ENCODE measurements around the gene UBASH3B.

The UBASH3B gene

GRCh38 chr11:122789907-122790306 is 134.4 kb downstream of the UBASH3B start:
- DNase-seq: no peak

GRCh38 chr11:122791411-122791810 is 135.9 kb downstream of the UBASH3B start:
- no peak for DNase-seq

GRCh38 chr11:122791836-122792235 is 136.3 kb downstream of the UBASH3B start:
- no peak for DNase-seq

- DNase-seq: no peak
These were observed 138.0 kb downstream of the UBASH3B start for GRCh38 chr11:122793515-122793914.

- DNase-seq: no peak
These were observed 139.8 kb downstream of the UBASH3B start for GRCh38 chr11:122795307-122795706.

GRCh38 chr11:122796128-122796717 is 140.7 kb downstream of the UBASH3B start:
- DNase-seq: no peak

GRCh38 chr11:122797651-122798050 is 142.1 kb downstream of the UBASH3B start:
- no peak for DNase-seq

GRCh38 chr11:122799406-122800105 is 144.0 kb downstream of the UBASH3B start:
- no peak for DNase-seq

GRCh38 chr11:122802876-122803275 is 147.4 kb downstream of the UBASH3B start:
- DNase-seq: no peak

GRCh38 chr11:122803306-122803705 is 147.8 kb downstream of the UBASH3B start:
- DNase-seq: no peak

GRCh38 chr11:122803716-122804115 is 148.2 kb downstream of the UBASH3B start:
- DNase-seq: no peak

GRCh38 chr11:122804161-122804560 is 148.6 kb downstream of the UBASH3B start:
- DNase-seq: no peak

GRCh38 chr11:122804796-122805195 is 149.3 kb downstream of the UBASH3B start:
- no peak for DNase-seq

- DNase-seq: no peak
These were observed 152.4 kb downstream of the UBASH3B start for GRCh38 chr11:122807731-122808477.

- DNase-seq: no peak
These were observed 153.0 kb downstream of the UBASH3B start for GRCh38 chr11:122808478-122808869.

- DNase-seq: no peak
These were observed 154.3 kb downstream of the UBASH3B start for GRCh38 chr11:122809866-122810265.

- no peak for DNase-seq
These were observed 156.2 kb downstream of the UBASH3B start for GRCh38 chr11:122811721-122812120.

- DNase-seq: no peak
These were observed 157.1 kb downstream of the UBASH3B start for GRCh38 chr11:122812638-122813037.

GRCh38 chr11:122813176-122813893 is 157.8 kb downstream of the UBASH3B start:
- no peak for DNase-seq

- no peak for DNase-seq
These were observed 158.4 kb downstream of the UBASH3B start for GRCh38 chr11:122813894-122814270.

- no peak for DNase-seq
These were observed 158.9 kb downstream of the UBASH3B start for GRCh38 chr11:122814401-122814800.

- DNase-seq: no peak
These were observed 160.4 kb downstream of the UBASH3B start for GRCh38 chr11:122815900-122816299.

GRCh38 chr11:122816761-122817520 is 161.4 kb downstream of the UBASH3B start:
- no peak for DNase-seq
